HG03575 (cell line): Measurements from ENCODE around the gene KIF26B.
"Not testable (repeated sequence)": the region's sequence is repeated elsewhere in the genome, so short reads cannot be mapped to it uniquely, and the experiment has no call there.

Source experiments
- ATAC-seq: cut with Tn5 transposase; IDR thresholded peaks from one replicate; pipeline ENCODE4 v1.9.1; 2021; ENCODE audit not compliant: unreplicated experiment, insufficient number of reproducible peaks, low FRiP score; ENCODE audit errors: extremely low read depth

The KIF26B gene

GRCh38 chr1:245292553-245292952, 137.8 kb downstream of the KIF26B start:
- no peak for ATAC-seq

GRCh38 chr1:245294020-245294419, 139.2 kb downstream of the KIF26B start:
- no peak for ATAC-seq

GRCh38 chr1:245298781-245299180, 144.0 kb downstream of the KIF26B start:
- no peak for ATAC-seq

- no peak for ATAC-seq
These were observed 146.4 kb downstream of the KIF26B start for GRCh38 chr1:245301162-245301580.

GRCh38 chr1:245301921-245302320, 147.1 kb downstream of the KIF26B start:
- no peak for ATAC-seq

GRCh38 chr1:245304698-245305097, 149.9 kb downstream of the KIF26B start:
- no peak for ATAC-seq

- ATAC-seq, result no peak
These were observed 151.2 kb downstream of the KIF26B start for GRCh38 chr1:245306020-245306419.

- no peak for ATAC-seq
These were observed 152.0 kb downstream of the KIF26B start for GRCh38 chr1:245306628-245307410.

- ATAC-seq, result no peak
These were observed 156.1 kb downstream of the KIF26B start for GRCh38 chr1:245310571-245311531.

GRCh38 chr1:245311887-245312536, 157.2 kb downstream of the KIF26B start:
- no peak for ATAC-seq

- ATAC-seq, result no peak
These were observed 158.8 kb downstream of the KIF26B start for GRCh38 chr1:245313576-245313975.

- no peak for ATAC-seq
These were observed 162.0 kb downstream of the KIF26B start for GRCh38 chr1:245316784-245317183.

GRCh38 chr1:245317217-245317616, 162.4 kb downstream of the KIF26B start:
- no peak for ATAC-seq

- no peak for ATAC-seq
These were observed 164.3 kb downstream of the KIF26B start for GRCh38 chr1:245319094-245319493.

GRCh38 chr1:245322673-245323072, 167.9 kb downstream of the KIF26B start:
- no peak for ATAC-seq

- ATAC-seq, result not testable (repeated sequence)
These were observed 169.0 kb downstream of the KIF26B start for GRCh38 chr1:245323765-245324164.

GRCh38 chr1:245325922-245326795, 171.4 kb downstream of the KIF26B start:
- no peak for ATAC-seq

GRCh38 chr1:245327360-245327759, 172.6 kb downstream of the KIF26B start:
- no peak for ATAC-seq

- ATAC-seq, result no peak
These were observed 173.1 kb downstream of the KIF26B start for GRCh38 chr1:245327842-245328241.
